Right hindlimb (tissue), 1 donor: ENCODE data around the gene RFXANK.
A peak's percentile ranks its signal among the peaks of the same experiment; 100 is the strongest.
"Not testable (repeated sequence)": the region's sequence is repeated elsewhere in the genome, so short reads cannot be mapped to it uniquely, and the experiment has no call there.

Experiments
- DNase-seq: peaks from one replicate; pipeline ENCODE4 v3.0.0-alpha.2; 2018

The RFXANK gene

GRCh38 chr19:19192078-19192882 lies at the start of gene RFXANK, which contains the start of gene BORCS8:
Gene RFXANK, plus strand, starts transcription at chr19:19192258. Its CDS starts 1,689 bp downstream, at chr19:19193947.
Gene BORCS8, minus strand, starts transcription at chr19:19192152. Its CDS starts 35 bp downstream, at chr19:19192117.
- peak; percentile 100 for DNase-seq

- no peak for DNase-seq
Measured at GRCh38 chr19:19142347-19142746, 49.7 kb upstream of the RFXANK start.

- no peak for DNase-seq
Measured at GRCh38 chr19:19145281-19145680, 46.8 kb upstream of the RFXANK start.

- DNase-seq: peak; percentile 83
Measured at GRCh38 chr19:19145684-19146608, 46.1 kb upstream of the RFXANK start.

- DNase-seq: no peak
Measured at GRCh38 chr19:19146865-19147264, 45.2 kb upstream of the RFXANK start.

GRCh38 chr19:19147344-19147743 lies 44.7 kb upstream of the RFXANK start:
- no peak for DNase-seq

- not testable (repeated sequence) for DNase-seq
Measured at GRCh38 chr19:19148504-19148903, 43.6 kb upstream of the RFXANK start.

GRCh38 chr19:19149435-19149834 lies 42.6 kb upstream of the RFXANK start:
- DNase-seq: no peak

- no peak for DNase-seq
Measured at GRCh38 chr19:19151418-19151817, 40.6 kb upstream of the RFXANK start.

GRCh38 chr19:19152668-19153384 lies 39.2 kb upstream of the RFXANK start:
- DNase-seq: no peak

GRCh38 chr19:19154768-19155494 lies 37.1 kb upstream of the RFXANK start:
- DNase-seq: no peak

GRCh38 chr19:19155495-19156219 lies 36.4 kb upstream of the RFXANK start:
- DNase-seq: no peak

GRCh38 chr19:19157808-19158207 lies 34.2 kb upstream of the RFXANK start:
- DNase-seq: no peak

- DNase-seq: no peak
Measured at GRCh38 chr19:19159534-19159933, 32.5 kb upstream of the RFXANK start.

GRCh38 chr19:19160461-19161035 lies 31.5 kb upstream of the RFXANK start:
- DNase-seq: no peak

- DNase-seq: no peak
Measured at GRCh38 chr19:19162495-19162894, 29.6 kb upstream of the RFXANK start.

GRCh38 chr19:19165396-19165795 lies 26.7 kb upstream of the RFXANK start:
- DNase-seq: no peak

GRCh38 chr19:19167612-19168011 lies 24.4 kb upstream of the RFXANK start:
- no peak for DNase-seq

GRCh38 chr19:19169236-19170052 lies 22.6 kb upstream of the RFXANK start:
- DNase-seq: no peak
